ENCODE data around the gene MGP.

DNA sequence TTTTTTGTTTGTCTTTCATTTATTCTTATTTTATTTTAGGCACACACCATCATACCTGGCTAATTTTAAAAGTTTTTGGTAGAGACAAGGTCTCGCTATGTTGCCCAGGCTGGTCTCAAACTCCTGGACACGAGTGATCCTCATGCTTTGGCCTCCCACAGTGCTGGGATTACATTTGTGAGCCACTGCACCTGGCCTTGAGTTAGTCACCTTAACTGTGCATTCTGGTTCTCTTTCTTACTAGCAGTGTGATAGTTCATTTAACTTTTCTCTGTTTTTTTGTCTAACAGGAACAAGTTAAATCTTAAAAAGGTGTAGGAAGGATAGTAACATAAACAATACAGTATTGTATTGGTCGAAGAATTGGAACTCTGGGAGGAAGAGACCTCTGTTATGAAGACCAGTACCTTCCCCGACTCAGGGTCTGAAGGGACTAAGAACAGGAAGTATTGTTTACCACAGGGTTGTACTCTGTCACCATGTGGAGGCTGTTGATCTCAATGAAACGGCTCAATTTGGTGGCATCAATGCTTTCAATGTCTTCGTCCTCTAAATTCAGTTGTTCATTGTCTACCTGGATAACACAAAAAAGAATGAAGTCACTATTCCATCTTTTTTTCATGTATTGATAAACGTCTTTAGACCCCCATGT, 34.9 kb upstream of the MGP start:
- TF ChIP-seq CTCF (IDR thresholded peaks at IDR 0.05) = no peak
- TF ChIP-seq POLR2A (IDR thresholded peaks at IDR 0.05) = no peak

Measured in Peyer's patch (tissue), 4 donors.